K562 (cell line): Measurements from ENCODE around the gene MAP2. TPM values are rescaled to one million over a fixed set of nuclear protein-coding genes. Genes with fewer than 3 reads are reported as not detected.

Experiments used
- ATAC-seq: fragments of 200-7000 bp; cut with Tn5 transposase; 3 replicates; pipeline ENCODE4 v1.9.1; 2020; ENCODE audit warnings: moderate library complexity
- BruUV-seq: library from RNA; stranded (reverse); fragments of 400-500 nt; replicated peaks from 2 replicates; lab custom pipeline; 2021; lab: Mats Ljungman, UMichigan
- CTCF ChIA-PET: fragments of 300-600 bp; formaldehyde crosslinking; extraction: SDS; loops from one replicate; lab custom pipeline; 2021; ENCODE audit warnings: low intra/inter-chr PET ratio; lab: Yijun Ruan, JAX
- POLR2A ChIA-PET: fragments of 300-600, 350-650 bp; sonication (Branson Sonifier 250); formaldehyde crosslinking; extraction: SDS; loops from one replicate; lab custom pipeline; 2021; ENCODE audit warnings: antibody characterized with exemption, inconsistent platforms; lab: Yijun Ruan, JAX
- DNase-seq, 4 experiments: peaks; one replicate each; pipeline versions ENCODE4 v3.0.0 to v3.0.0-alpha.2; 2011 to 2018; ENCODE audit warnings: low spot score in 3 of 4, mixed read lengths in 3 of 4; ENCODE audit errors: extremely low read depth in 1 of 4
- FAIRE-seq: peaks from 2 replicates; lab custom pipeline; 2011; peaks lifted over from hg19 to GRCh38; lab: Jason Lieb, UNC
- H2AFZ ChIP-seq: 2 replicates; pipeline ENCODE4 v1.6.0; 2011; ENCODE audit warnings: low read depth, low read length, control low read depth, inconsistent platforms
- H3K27ac ChIP-seq: fragments of 200-600 bp; 3 replicates; pipeline ENCODE4 v1.8.0; 2011; ENCODE audit warnings: low read depth, mild to moderate bottlenecking, control low read depth, inconsistent platforms, low read length, moderate library complexity, mixed read lengths; ENCODE audit errors: extremely low read depth
- H3K27me3 ChIP-seq, 2 experiments: fragments of 300-600 bp in 1 of 2; 2 replicates in 1 of 2; 3 replicates in 1 of 2; pipeline versions ENCODE4 v1.6.0 to v1.8.0; 2011; ENCODE audit warnings: inconsistent platforms in 2 of 2, low read length in 2 of 2, mild to moderate bottlenecking in 1 of 2, mixed read lengths in 1 of 2, moderate library complexity in 1 of 2; ENCODE audit not compliant: control insufficient read depth in 2 of 2, insufficient read depth in 2 of 2
- H3K36me3 ChIP-seq: fragments of 300-600 bp; 3 replicates; pipeline ENCODE4 v1.8.0; 2011; ENCODE audit warnings: mild to moderate bottlenecking, low read length, inconsistent platforms; ENCODE audit not compliant: control insufficient read depth, insufficient read depth
- H3K4me1 ChIP-seq, 2 experiments: fragments of 200-600 bp in 1 of 2; replicated peaks in 1 of 2; 2 replicates in 1 of 2; 3 replicates in 1 of 2; pipeline versions ENCODE4 v1.5.1 to v1.8.0; 2011; ENCODE audit warnings: inconsistent platforms in 2 of 2, low read length in 2 of 2, mild to moderate bottlenecking in 1 of 2, mixed read lengths in 1 of 2, moderate library complexity in 1 of 2; ENCODE audit not compliant: control insufficient read depth in 2 of 2, insufficient read depth in 2 of 2
- H3K4me2 ChIP-seq: 2 replicates; pipeline ENCODE4 v1.6.1; 2011; ENCODE audit warnings: low read length, control low read depth, inconsistent platforms, mixed read lengths; ENCODE audit not compliant: insufficient read depth
- H3K4me3 ChIP-seq: fragments of 200-600 bp; sonication (generic), shearing (Covaris generic); 2 replicates; pipeline ENCODE4 v1.5.1; 2016; ENCODE audit warnings: control low read depth, inconsistent platforms
- H3K79me2 ChIP-seq: fragments of 200-600 bp; 3 replicates; pipeline ENCODE4 v1.8.0; 2011; ENCODE audit warnings: low read length, inconsistent platforms; ENCODE audit not compliant: control insufficient read depth, insufficient read depth
- H3K9ac ChIP-seq, 2 experiments: 2 replicates each; pipeline versions ENCODE4 v1.6.0 to v1.6.1; 2011; ENCODE audit warnings: low read depth in 2 of 2, low read length in 2 of 2, control low read depth in 1 of 2, inconsistent platforms in 1 of 2, mild to moderate bottlenecking in 1 of 2, mixed read lengths in 1 of 2; ENCODE audit not compliant: insufficient read depth in 1 of 2
- H3K9me1 ChIP-seq: one replicate; pipeline ENCODE4 v1.6.0; 2011; ENCODE audit warnings: inconsistent platforms, mild to moderate bottlenecking, low read length, moderate library complexity; ENCODE audit not compliant: control insufficient read depth, insufficient read depth
- H3K9me3 ChIP-seq: replicated peaks from 2 replicates; pipeline ENCODE4 v1.5.1; 2011; ENCODE audit warnings: low read depth, low read length, inconsistent platforms; ENCODE audit not compliant: control insufficient read depth, insufficient read depth
- H4K20me1 ChIP-seq: replicated peaks from 2 replicates; pipeline ENCODE4 v1.6.1; 2011; ENCODE audit warnings: low read length, inconsistent platforms, mixed read lengths; ENCODE audit not compliant: control insufficient read depth, insufficient read depth
- ATF1 ChIP-seq, 2 experiments: fragments of 450-650 bp in 1 of 2; IDR thresholded peaks; 2 replicates each; pipeline ENCODE4 v1.6.1; 2016; ENCODE audit warnings: missing compliant biosample characterization in 1 of 2, missing genetic modification characterization in 1 of 2
- BRD9 ChIP-seq: fragments of 450-650 bp; IDR thresholded peaks from 2 replicates; pipeline ENCODE4 v1.6.1; 2018; ENCODE audit warnings: low read depth; ENCODE audit not compliant: partially characterized antibody
- LEF1 ChIP-seq: fragments of 450-650 bp; IDR thresholded peaks from 2 replicates; pipeline ENCODE4 v1.6.1; 2016; ENCODE audit warnings: mild to moderate bottlenecking
- MAZ ChIP-seq, 2 experiments: fragments of 450-650 bp in 1 of 2; sonication (generic) in 1 of 2; formaldehyde crosslinking; IDR thresholded peaks in 1 of 2; conservative IDR thresholded peaks in 1 of 2; 2 replicates each; pipeline versions ENCODE4 v1.4.0 to v1.5.0; 2020; ENCODE audit warnings: mild to moderate bottlenecking in 1 of 2, missing genetic modification reagents in 1 of 2
- STAT5B ChIP-seq: fragments of 250-450 bp; sonication (Bioruptor Pico); IDR thresholded peaks from 2 replicates; pipeline ENCODE4 v1.8.0; 2021; ENCODE audit warnings: mild to moderate bottlenecking, inconsistent platforms
- ZNF507 ChIP-seq: conservative IDR thresholded peaks from 2 replicates; pipeline ENCODE4 v1.6.1; 2017; ENCODE audit warnings: missing genetic modification characterization, missing compliant biosample characterization
- WGBS: fragments of 100-300 bp; shearing (Covaris generic); methylation state at CpG from one replicate; pipeline ENCODE4 v1.1.6; 2016; ENCODE audit warnings: low coverage, mixed read lengths; ENCODE audit not compliant: insufficient coverage; ENCODE audit errors: missing lambda C conversion rate; 5-methylcytosine and 5-hydroxymethylcytosine counted together
- in situ Hi-C: fragments of 300-500 bp; cut with MboI; formaldehyde crosslinking; loops from 4 replicates; pipeline ENCODE4 v1.15.0; 2018; ENCODE audit warnings: inconsistent platforms, mixed read lengths
- intact Hi-C: fragments of 100-400 bp; cut with micrococcal nuclease; formaldehyde crosslinking; loops from 2 replicates; pipeline ENCODE4 v1.14.2; 2022
- polyA plus RNA-seq, 8 experiments: library from polyadenylated mRNA; depleted of rRNA in 4 of 8; stranded (reverse) in 5 of 8; unstranded in 3 of 8; fragments of >200 nt; fragmentation: Nextera tagmentation in 2 of 8; fragmentation: Illumina TruSeq in 1 of 8; extraction: Ambion mirVana in 2 of 8; extraction: Trizol in 1 of 8; gene quantifications; 2 replicates each; pipeline versions ENCODE4 v1.2.1 to v1.2.3, GENCODE V29; 2011 to 2014; ENCODE audit warnings: inconsistent platforms in 1 of 8, missing spikeins in 1 of 8
- total RNA-seq, 7 experiments: library from RNA; depleted of rRNA in 6 of 7; stranded (reverse); fragments of >200 nt in 6 of 7; fragmentation: Illumina TruSeq in 2 of 7; extraction: Trizol in 2 of 7; gene quantifications; 2 replicates each; pipeline versions ENCODE4 v1.2.1 to v1.2.3, GENCODE V29; 2011 to 2021; ENCODE audit warnings: low replicate concordance in 1 of 7
- TF ChIP-seq, protein P1 (sequence below): fragments of 250-450 bp; sonication (Bioruptor Pico); IDR thresholded peaks from 2 replicates; pipeline ENCODE4 v1.4.0; 2020

The MAP2 gene
- total and polyA plus RNA-seq, 9 of the 15 experiments (the other 6 are each of a cell fraction or from before 2014, with no cell fraction given): 0.13 TPM; not detected in 8

DNA sequence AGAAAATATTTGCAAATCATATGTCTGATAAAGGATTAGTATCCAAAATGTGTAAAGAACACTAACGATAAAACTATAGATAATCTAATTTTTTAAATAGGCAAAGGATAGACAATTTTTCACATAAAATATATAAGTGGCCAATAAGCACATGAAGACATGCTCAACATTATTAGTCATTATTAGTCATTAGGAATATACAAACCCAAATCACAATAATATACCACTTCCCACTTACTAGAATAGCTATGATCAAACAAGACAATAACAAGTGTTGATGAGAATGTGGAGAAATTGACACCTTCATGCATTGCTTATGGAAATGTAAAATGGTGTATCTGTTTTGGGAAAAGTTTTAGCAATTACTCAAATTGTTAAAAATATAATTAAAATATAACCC lies 12.6 kb upstream of the MAP2 start (continued):
- no peak for TF ChIP-seq MAZ (CRISPR knock-in tag; conservative IDR thresholded peaks at IDR 0.05 in 1 of 2, IDR thresholded peaks at IDR 0.05 in 1 of 2)
- no peak for TF ChIP-seq ZNF507 (tag)
- TF ChIP-seq BRD9: no peak
- TF ChIP-seq, protein P1, sequence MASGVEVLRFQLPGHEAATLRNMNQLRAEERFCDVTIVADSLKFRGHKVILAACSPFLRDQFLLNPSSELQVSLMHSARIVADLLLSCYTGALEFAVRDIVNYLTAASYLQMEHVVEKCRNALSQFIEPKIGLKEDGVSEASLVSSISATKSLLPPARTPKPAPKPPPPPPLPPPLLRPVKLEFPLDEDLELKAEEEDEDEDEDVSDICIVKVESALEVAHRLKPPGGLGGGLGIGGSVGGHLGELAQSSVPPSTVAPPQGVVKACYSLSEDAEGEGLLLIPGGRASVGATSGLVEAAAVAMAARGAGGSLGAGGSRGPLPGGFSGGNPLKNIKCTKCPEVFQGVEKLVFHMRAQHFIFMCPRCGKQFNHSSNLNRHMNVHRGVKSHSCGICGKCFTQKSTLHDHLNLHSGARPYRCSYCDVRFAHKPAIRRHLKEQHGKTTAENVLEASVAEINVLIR (CRISPR knock-in tag): no peak
- no peak for TF ChIP-seq LEF1

DNA sequence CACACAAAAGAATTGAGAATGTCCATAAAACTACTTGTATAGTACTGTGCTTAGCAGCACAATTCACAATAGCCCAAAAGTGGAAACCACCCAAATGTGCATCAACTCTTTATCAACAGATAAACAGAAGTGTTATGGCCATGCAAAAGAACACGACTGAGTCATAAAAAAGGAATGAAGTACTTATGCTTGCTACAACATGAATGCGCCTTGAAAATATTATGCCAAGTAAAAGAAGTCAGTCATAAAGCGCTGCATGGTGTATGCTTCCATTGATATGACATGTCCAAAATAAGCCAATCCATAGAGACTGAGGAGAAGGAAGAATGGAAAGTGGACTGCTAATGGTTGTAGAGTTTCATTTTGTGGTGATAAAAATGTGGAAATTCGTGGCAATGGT lies 12.1 kb upstream of the MAP2 start:
- FAIRE-seq: no peak
- H3K36me3 ChIP-seq: no peaks in the 10 kb centered on the region
- CTCF ChIA-PET: no interaction called here
- no peak overlapping the region for H3K9ac ChIP-seq
- H3K4me2 ChIP-seq: no peak overlapping the region
- H3K27ac ChIP-seq: no peak overlapping the region
- no TSS peak for BruUV-seq
- no peak for DNase-seq
- no peaks in the 10 kb centered on the region for H3K27me3 ChIP-seq
- H3K79me2 ChIP-seq: no peaks in the 10 kb centered on the region
- TF ChIP-seq ATF1 (CRISPR knock-in tag; IDR thresholded peaks at IDR 0.05) (no peak), ATF1 (tag; IDR thresholded peaks at IDR 0.05) (no peak), STAT5B (CRISPR knock-in tag) (no peak)
- no peaks in the 10 kb centered on the region for H3K9me1 ChIP-seq
- 0% methylated on average over 4 of the region's 4 CpGs for WGBS
- no peak overlapping the region for H3K4me3 ChIP-seq
- ATAC-seq: no peak
- intact Hi-C loops (no loop called here), in situ Hi-C loops (no loop called here)
- H4K20me1 ChIP-seq: no peaks in the 10 kb centered on the region
- H3K9me3 ChIP-seq: no peaks in the 10 kb centered on the region
- H2AFZ ChIP-seq: no peak overlapping the region
- H3K4me1 ChIP-seq: no peaks in the 10 kb centered on the region
- POLR2A ChIA-PET: no interaction called here
